RWPE2 (cell line): ENCODE data around the gene SPEF2.

Source experiments
- ATAC-seq: fragments of 200-7000 bp; cut with Tn5 transposase; 3 replicates; pipeline ENCODE4 v1.9.1; 2021; ENCODE audit warnings: low read depth
- DNase-seq: peaks from one replicate; pipeline ENCODE4 v3.0.0-alpha.2; 2020; ENCODE audit warnings: low spot score
- H3K27ac ChIP-seq: fragments of 450-650 bp; 2 replicates; pipeline ENCODE4 v1.5.1; 2017; ENCODE audit warnings: mild to moderate bottlenecking; ENCODE audit not compliant: poor library complexity, severe bottlenecking
- H3K27me3 ChIP-seq: fragments of 250-450 bp; sonication (Bioruptor Pico); 2 replicates; pipeline ENCODE4 v1.5.1; 2021; ENCODE audit warnings: mild to moderate bottlenecking, moderate library complexity; ENCODE audit not compliant: insufficient read depth, poor library complexity, severe bottlenecking
- H3K36me3 ChIP-seq: fragments of 250-450 bp; sonication (Bioruptor Pico); 2 replicates; pipeline ENCODE4 v1.5.1; 2020; ENCODE audit warnings: low read depth, mild to moderate bottlenecking, moderate library complexity
- H3K4me1 ChIP-seq: fragments of 250-450 bp; sonication (Bioruptor Pico); 2 replicates; pipeline ENCODE4 v1.5.1; 2021; ENCODE audit warnings: mild to moderate bottlenecking, moderate library complexity; ENCODE audit not compliant: insufficient read depth, poor library complexity, severe bottlenecking
- H3K4me3 ChIP-seq: fragments of 250-450 bp; sonication (Bioruptor Pico); 2 replicates; pipeline ENCODE4 v1.5.1; 2021; ENCODE audit warnings: mild to moderate bottlenecking, moderate library complexity; ENCODE audit not compliant: severe bottlenecking
- H3K9me3 ChIP-seq: fragments of 250-450 bp; sonication (Bioruptor Pico); 2 replicates; pipeline ENCODE4 v1.5.1; 2021; ENCODE audit warnings: mild to moderate bottlenecking, moderate library complexity; ENCODE audit not compliant: severe bottlenecking
- TF ChIP-seq, protein P1 (sequence below): fragments of 450-650 bp; IDR thresholded peaks from one replicate; pipeline ENCODE4 v1.5.1; 2017; ENCODE audit warnings: mild to moderate bottlenecking, moderate library complexity; ENCODE audit not compliant: poor library complexity, severe bottlenecking

The SPEF2 gene

DNA sequence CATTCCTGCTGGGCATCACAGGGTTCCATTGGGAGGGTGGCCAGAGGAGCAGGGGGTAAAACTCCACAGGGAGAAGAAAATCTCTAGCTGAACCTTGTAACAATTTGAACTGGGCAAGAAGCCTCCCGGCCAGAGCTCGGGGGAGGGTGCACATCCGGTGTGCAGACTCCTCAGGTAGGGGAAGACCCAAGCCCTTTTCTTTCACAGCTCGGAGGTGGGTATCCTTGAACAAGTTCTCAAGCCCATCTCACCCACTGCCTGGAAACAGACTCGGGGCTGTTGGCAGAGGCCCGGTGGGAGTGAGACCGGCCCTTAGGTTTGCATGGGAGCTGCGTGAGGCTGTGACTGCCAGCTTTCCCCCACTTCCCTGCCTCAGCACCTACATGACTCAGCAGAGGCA, 127.5 kb downstream of the SPEF2 start:
- ATAC-seq (no peak), DNase-seq (no peak)
- H3K9me3 ChIP-seq, result peaks cover 2% of the 10 kb centered on the region
- peaks cover 25% of the 10 kb centered on the region for H3K4me1 ChIP-seq
- no peak overlapping the region for H3K27ac ChIP-seq
- H3K4me3 ChIP-seq, result no peak overlapping the region
- TF ChIP-seq, protein P1, sequence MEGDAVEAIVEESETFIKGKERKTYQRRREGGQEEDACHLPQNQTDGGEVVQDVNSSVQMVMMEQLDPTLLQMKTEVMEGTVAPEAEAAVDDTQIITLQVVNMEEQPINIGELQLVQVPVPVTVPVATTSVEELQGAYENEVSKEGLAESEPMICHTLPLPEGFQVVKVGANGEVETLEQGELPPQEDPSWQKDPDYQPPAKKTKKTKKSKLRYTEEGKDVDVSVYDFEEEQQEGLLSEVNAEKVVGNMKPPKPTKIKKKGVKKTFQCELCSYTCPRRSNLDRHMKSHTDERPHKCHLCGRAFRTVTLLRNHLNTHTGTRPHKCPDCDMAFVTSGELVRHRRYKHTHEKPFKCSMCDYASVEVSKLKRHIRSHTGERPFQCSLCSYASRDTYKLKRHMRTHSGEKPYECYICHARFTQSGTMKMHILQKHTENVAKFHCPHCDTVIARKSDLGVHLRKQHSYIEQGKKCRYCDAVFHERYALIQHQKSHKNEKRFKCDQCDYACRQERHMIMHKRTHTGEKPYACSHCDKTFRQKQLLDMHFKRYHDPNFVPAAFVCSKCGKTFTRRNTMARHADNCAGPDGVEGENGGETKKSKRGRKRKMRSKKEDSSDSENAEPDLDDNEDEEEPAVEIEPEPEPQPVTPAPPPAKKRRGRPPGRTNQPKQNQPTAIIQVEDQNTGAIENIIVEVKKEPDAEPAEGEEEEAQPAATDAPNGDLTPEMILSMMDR, result no peak
- H3K27me3 ChIP-seq, result no peaks in the 10 kb centered on the region
- H3K36me3 ChIP-seq, result no peaks in the 10 kb centered on the region

DNA sequence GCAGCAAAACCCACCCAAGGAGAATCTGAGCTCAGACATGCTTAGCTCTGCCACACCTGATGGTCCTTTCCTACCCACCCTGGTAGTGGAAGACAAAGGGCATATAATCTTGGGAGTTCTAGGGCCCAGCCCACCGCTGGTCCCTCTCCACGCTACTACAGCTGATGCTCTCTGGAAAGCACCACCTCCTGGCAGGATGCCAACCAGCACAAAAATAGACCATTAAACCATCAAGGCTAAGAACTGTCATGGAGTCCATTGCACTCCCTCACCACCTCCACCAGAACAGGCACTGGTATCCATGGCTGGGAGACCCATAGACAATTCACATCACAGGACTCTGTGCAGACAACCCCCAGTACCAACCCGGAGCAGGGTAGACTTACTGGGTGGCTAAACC, 128.0 kb downstream of the SPEF2 start:
- ATAC-seq, result no peak
- H3K9me3 ChIP-seq, result peaks cover 2% of the 10 kb centered on the region
- H3K27me3 ChIP-seq, result no peaks in the 10 kb centered on the region
- TF ChIP-seq, protein P1, result no peak
- no peak for DNase-seq
- peaks cover 25% of the 10 kb centered on the region for H3K4me1 ChIP-seq
- no peak overlapping the region for H3K4me3 ChIP-seq
- no peak overlapping the region for H3K27ac ChIP-seq
- H3K36me3 ChIP-seq, result no peaks in the 10 kb centered on the region

DNA sequence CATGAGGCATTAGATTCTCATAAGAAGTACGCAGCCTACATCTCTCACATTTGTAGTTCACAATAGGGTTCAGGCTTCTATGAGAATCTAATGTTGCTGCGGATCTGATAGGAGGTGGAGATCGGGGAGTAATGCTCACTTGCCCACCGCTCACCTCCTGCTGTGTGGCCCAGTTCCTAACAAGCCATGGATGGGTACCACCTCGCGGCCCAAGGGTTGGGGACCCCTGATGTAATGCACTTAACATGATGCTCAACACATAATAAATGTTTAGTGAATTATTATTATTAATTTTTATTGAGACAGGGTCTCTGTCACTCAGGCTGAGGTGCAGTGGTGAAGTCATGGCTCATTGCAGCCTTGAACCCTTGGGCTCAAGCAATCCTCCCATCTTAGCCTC, 134.3 kb downstream of the SPEF2 start:
- H3K4me1 ChIP-seq, result no peaks in the 10 kb centered on the region
- DNase-seq (no peak), ATAC-seq (no peak)
- H3K4me3 ChIP-seq, result no peak overlapping the region
- TF ChIP-seq, protein P1, result no peak
- no peaks in the 10 kb centered on the region for H3K36me3 ChIP-seq
- no peaks in the 10 kb centered on the region for H3K27me3 ChIP-seq
- H3K9me3 ChIP-seq, result peaks cover 2% of the 10 kb centered on the region
- no peak overlapping the region for H3K27ac ChIP-seq

DNA sequence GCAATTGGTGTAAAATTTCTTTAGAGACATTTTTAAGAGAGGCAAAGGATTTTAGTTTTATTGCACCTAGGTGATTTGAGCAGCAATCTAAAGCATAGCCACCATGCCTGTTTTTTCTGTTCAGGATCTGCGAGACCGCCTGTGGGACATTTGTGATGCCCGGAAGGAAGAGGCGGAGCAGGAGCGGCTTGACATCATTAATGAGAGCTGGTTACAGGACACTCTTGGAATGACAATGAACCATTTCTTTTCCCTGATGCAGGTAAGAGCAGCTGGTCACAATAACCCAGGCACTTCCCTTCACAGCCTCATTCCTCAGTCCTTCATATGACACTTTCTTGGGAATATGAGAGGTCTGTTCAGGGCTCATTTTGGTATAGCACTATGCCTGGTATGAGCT, 135.8 kb downstream of the SPEF2 start:
- no peak for DNase-seq
- no peak for ATAC-seq
- H3K27ac ChIP-seq, result no peak overlapping the region
- no peaks in the 10 kb centered on the region for H3K27me3 ChIP-seq
- H3K4me3 ChIP-seq, result no peak overlapping the region
- no peaks in the 10 kb centered on the region for H3K9me3 ChIP-seq
- TF ChIP-seq, protein P1, result no peak
- no peaks in the 10 kb centered on the region for H3K4me1 ChIP-seq
- no peaks in the 10 kb centered on the region for H3K36me3 ChIP-seq

DNA sequence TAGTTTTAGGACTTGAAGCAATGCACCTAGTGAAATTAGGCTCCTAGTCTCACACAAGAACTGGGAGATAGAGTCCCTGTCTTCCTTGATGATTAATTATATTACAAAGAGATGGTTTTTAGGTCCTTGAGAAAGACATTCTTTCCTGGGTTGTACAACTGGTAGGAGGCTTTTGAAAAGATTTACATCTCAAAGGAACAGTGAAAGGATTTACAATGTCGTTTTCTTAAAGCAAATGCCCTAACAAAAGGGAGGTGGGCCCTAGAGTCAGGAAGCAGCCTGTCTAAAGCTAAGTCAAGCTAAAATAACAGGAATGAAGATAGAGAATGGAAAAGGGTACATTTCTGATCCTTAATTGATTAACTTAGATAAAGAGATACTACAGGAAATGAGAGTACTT, 136.8 kb downstream of the SPEF2 start:
- TF ChIP-seq, protein P1, result no peak
- ATAC-seq, result no peak

More for the DNA sequence above, 136.8 kb downstream of the SPEF2 start:
- Histone ChIP-seq H3K36me3 (no peaks in the 10 kb centered on the region), H3K4me3 (no peak overlapping the region), H3K4me1 (no peaks in the 10 kb centered on the region), H3K9me3 (no peaks in the 10 kb centered on the region), H3K27me3 (no peaks in the 10 kb centered on the region), H3K27ac (no peak overlapping the region)
- no peak for DNase-seq
